CD14-positive monocyte (primary cell): ENCODE measurements around the gene HPS3. TPM values are rescaled to one million over a fixed set of nuclear protein-coding genes. Genes with fewer than 3 reads are reported as not detected.
"Not testable (repeated sequence)": the region's sequence is repeated elsewhere in the genome, so short reads cannot be mapped to it uniquely, and the experiment has no call there.

Experiments used
- DNase-seq, 3 donors: peaks; one replicate each; pipeline ENCODE4 v3.0.0-alpha.2; 2011 to 2022
- H2AFZ ChIP-seq: 2 replicates; pipeline ENCODE4 v1.6.0; 2012; ENCODE audit warnings: mild to moderate bottlenecking, low read depth, low read length, inconsistent platforms; ENCODE audit not compliant: insufficient read depth, poor library complexity, severe bottlenecking
- H3K27ac ChIP-seq, 2 donors: 1 replicate in 1 of 2; 2 replicates in 1 of 2; pipeline ENCODE4 v1.5.1; 2012 to 2013; ENCODE audit warnings: low read length in 2 of 2, control low read depth in 1 of 2, inconsistent platforms in 1 of 2, low read depth in 1 of 2, mild to moderate bottlenecking in 1 of 2
- H3K27me3 ChIP-seq, 2 donors: one replicate each; pipeline versions ENCODE4 v1.6.0 to v1.6.1; 2011 to 2013; ENCODE audit warnings: low read length in 2 of 2; ENCODE audit not compliant: control insufficient read depth in 2 of 2, insufficient read depth in 2 of 2
- H3K36me3 ChIP-seq, 2 donors: replicated peaks in 1 of 2; 1 replicate in 1 of 2; 2 replicates in 1 of 2; pipeline versions ENCODE4 v1.5.1 to v1.6.1; 2012 to 2013; ENCODE audit warnings: low read length in 2 of 2, control low read depth in 1 of 2, inconsistent platforms in 1 of 2, mild to moderate bottlenecking in 1 of 2; ENCODE audit not compliant: insufficient read depth in 2 of 2, control insufficient read depth in 1 of 2
- H3K4me1 ChIP-seq, 2 donors: 1 replicate in 1 of 2; 2 replicates in 1 of 2; pipeline versions ENCODE4 v1.5.1 to v1.6.1; 2012 to 2013; ENCODE audit warnings: low read length in 2 of 2, control low read depth in 1 of 2, inconsistent platforms in 1 of 2, mild to moderate bottlenecking in 1 of 2, moderate library complexity in 1 of 2; ENCODE audit not compliant: insufficient read depth in 2 of 2, control insufficient read depth in 1 of 2
- H3K4me2 ChIP-seq: replicated peaks from 2 replicates; pipeline ENCODE3; 2012; ENCODE audit warnings: low read length, moderate library complexity, mild to moderate bottlenecking; ENCODE audit not compliant: poor library complexity, severe bottlenecking; ENCODE audit errors: extremely low read depth
- H3K4me3 ChIP-seq, 3 experiments: fragments of 200-600 bp in 1 of 3; sonication (generic) in 1 of 3; replicated peaks in 1 of 3; 1 replicate in 2 of 3; 2 replicates in 1 of 3; pipeline ENCODE4 v1.5.1; 2011 to 2013; ENCODE audit warnings: low read length in 3 of 3, mild to moderate bottlenecking in 3 of 3, control low read depth in 2 of 3, low read depth in 2 of 3, inconsistent platforms in 1 of 3, moderate library complexity in 1 of 3
- H3K79me2 ChIP-seq: 2 replicates; pipeline ENCODE4 v1.6.0; 2012; ENCODE audit warnings: mild to moderate bottlenecking, control low read depth, inconsistent platforms, low read length, moderate library complexity; ENCODE audit not compliant: insufficient read depth
- H3K9ac ChIP-seq: 2 replicates; pipeline ENCODE4 v1.6.0; 2017; ENCODE audit warnings: low read length, mild to moderate bottlenecking; ENCODE audit not compliant: insufficient read depth, poor library complexity, severe bottlenecking
- H3K9me3 ChIP-seq, 2 donors: replicated peaks in 1 of 2; 1 replicate in 1 of 2; 2 replicates in 1 of 2; pipeline versions ENCODE4 v1.5.1 to v1.6.1; 2012 to 2013; ENCODE audit warnings: low read length in 2 of 2, control low read depth in 1 of 2; ENCODE audit not compliant: control insufficient read depth in 1 of 2, insufficient read depth in 1 of 2
- H4K20me1 ChIP-seq: 2 replicates; pipeline ENCODE4 v1.6.0; 2012; ENCODE audit warnings: mild to moderate bottlenecking, low read length, control low read depth, moderate library complexity; ENCODE audit not compliant: insufficient read depth
- H3K27ac Mint-ChIP-seq, 7 donors: one replicate each; pipeline ENCODE4 v1.8.0; 2020; ENCODE audit warnings: mild to moderate bottlenecking in 7 of 7, mixed read lengths in 7 of 7, moderate library complexity in 6 of 7, inconsistent platforms in 2 of 7
- H3K27me3 Mint-ChIP-seq, 3 donors: one replicate each; pipeline ENCODE4 v1.8.0; 2021 to 2022; ENCODE audit warnings: low read depth in 3 of 3, mild to moderate bottlenecking in 3 of 3, mixed read lengths in 3 of 3, moderate library complexity in 3 of 3, inconsistent platforms in 1 of 3
- H3K36me3 Mint-ChIP-seq, 2 donors: one replicate each; pipeline ENCODE4 v1.8.0; 2020; ENCODE audit warnings: mixed read lengths in 2 of 2, inconsistent platforms in 1 of 2, mild to moderate bottlenecking in 1 of 2
- H3K4me1 Mint-ChIP-seq: one replicate; pipeline ENCODE4 v1.8.0; 2020; ENCODE audit warnings: mild to moderate bottlenecking, mixed read lengths
- H3K4me3 Mint-ChIP-seq, 2 donors: one replicate each; pipeline ENCODE4 v1.8.0; 2020; ENCODE audit warnings: mild to moderate bottlenecking in 2 of 2, mixed read lengths in 2 of 2, moderate library complexity in 1 of 2
- H3K9me3 Mint-ChIP-seq, 7 donors: one replicate each; pipeline ENCODE4 v1.8.0; 2020 to 2022; ENCODE audit warnings: mixed read lengths in 7 of 7, mild to moderate bottlenecking in 6 of 7, moderate library complexity in 6 of 7, inconsistent platforms in 2 of 7
- CTCF ChIP-seq: fragments of 200-600 bp; IDR thresholded peaks from one replicate; pipeline ENCODE4 v1.8.0; 2022; ENCODE audit warnings: antibody characterized with exemption, mild to moderate bottlenecking
- WGBS: methylation state at CpG from one replicate; pipeline ENCODE4 v1.1.5; 2013; ENCODE audit warnings: missing lambda C conversion rate; ENCODE audit not compliant: insufficient coverage; 5-methylcytosine and 5-hydroxymethylcytosine counted together
- intact Hi-C, 2 donors: fragments of 100-400 bp; cut with micrococcal nuclease; formaldehyde crosslinking; loops; one replicate each; pipeline versions ENCODE4 v1.15.0 to v1.15.1; 2023
- polyA plus RNA-seq, 3 donors: library from polyadenylated mRNA; depleted of rRNA in 1 of 3; unstranded in 2 of 3; stranded (reverse) in 1 of 3; fragments of 300-500 nt in 2 of 3; fragments of >200 nt in 1 of 3; fragmentation: Illumina TruSeq in 2 of 3; gene quantifications; 1 replicate in 2 of 3; 2 replicates in 1 of 3; pipeline ENCODE4 v1.2.3, GENCODE V29; 2012 to 2021

Gene HPS3
- polyA plus RNA-seq, 3 donors, result 20.8 to 35.8 (median 34.8) TPM

- no peaks in the 10 kb centered on the region for H3K27me3 ChIP-seq
- no peak overlapping the region for H3K9ac ChIP-seq
- H3K27ac ChIP-seq, result peak overlapping the region in 1 of 2 donors; percentile 71
- H3K4me2 ChIP-seq, result peak overlapping the region; percentile 38
- Mint-ChIP-seq H3K27me3 (peaks cover 0 to 3% (median 0%) of the 10 kb centered on the region in 3 donors), H3K27ac (peak overlapping the region; percentile 76 to 96 (median 90)), H3K4me3 (peak overlapping the region; percentile 50 to 64), H3K36me3 (no peaks in the 10 kb centered on the region), H3K9me3 (peaks cover 0 to 2% (median 0%) of the 10 kb centered on the region in 7 donors), H3K4me1 (peaks cover 14% of the 10 kb centered on the region)
- DNase-seq, result peak; percentile 40 to 63 (median 62)
- WGBS, result 50% methylated on average over 2 of the region's 4 CpGs
- no peaks in the 10 kb centered on the region for H3K36me3 ChIP-seq
- no peaks in the 10 kb centered on the region for H3K9me3 ChIP-seq
- peaks cover 16 to 19% of the 10 kb centered on the region in 2 donors for H3K4me1 ChIP-seq
- H4K20me1 ChIP-seq, result no peaks in the 10 kb centered on the region
- TF ChIP-seq CTCF, result no peak
- no peak overlapping the region for H2AFZ ChIP-seq
- intact Hi-C loops, result no loop called here
- H3K79me2 ChIP-seq, result no peaks in the 10 kb centered on the region
- H3K4me3 ChIP-seq, result peak overlapping the region in 1 of 3 experiments; percentile 35
These were observed 34.0 kb upstream of the HPS3 start for GRCh38 chr3:149095487-149095886.

GRCh38 chr3:149097987-149098386 lies 31.5 kb upstream of the HPS3 start:
- H3K36me3 ChIP-seq, H2AFZ ChIP-seq, H3K27me3 ChIP-seq, H4K20me1 ChIP-seq, H3K4me3 Mint-ChIP-seq, intact Hi-C loops, H3K9me3 ChIP-seq, H3K27ac ChIP-seq, H3K27ac Mint-ChIP-seq, H3K36me3 Mint-ChIP-seq, H3K9ac ChIP-seq, H3K9me3 Mint-ChIP-seq, DNase-seq, H3K4me2 ChIP-seq, H3K4me3 ChIP-seq, H3K79me2 ChIP-seq, H3K27me3 Mint-ChIP-seq: not testable (repeated sequence)
- peaks cover 16 to 19% of the 10 kb centered on the region in 2 donors for H3K4me1 ChIP-seq
- H3K4me1 Mint-ChIP-seq, result peaks cover 13% of the 10 kb centered on the region
- WGBS, result 99% methylated on average over 17 of the region's 19 CpGs
